H1 (cell line): ENCODE data around the gene DACH2.

Experiments
- ATF3 ChIP-seq: IDR thresholded peaks from 2 replicates; pipeline ENCODE4 v1.6.1; 2011; ENCODE audit warnings: low read depth, mild to moderate bottlenecking, low read length; ENCODE audit not compliant: insufficient read depth
- BACH1 ChIP-seq: IDR thresholded peaks from 2 replicates; pipeline ENCODE4 v1.6.1; 2012; ENCODE audit warnings: low read length, improper control_type of control experiment
- CTCF ChIP-seq, 3 experiments: IDR thresholded peaks; 1 replicate in 2 of 3; 2 replicates in 1 of 3; pipeline versions ENCODE4 v1.5.1 to v1.6.1; 2011; ENCODE audit warnings: low read length in 3 of 3, mild to moderate bottlenecking in 3 of 3, inconsistent platforms in 2 of 3, low read depth in 1 of 3, moderate library complexity in 1 of 3; ENCODE audit not compliant: insufficient read depth in 1 of 3; ENCODE audit errors: control extremely low read depth in 1 of 3
- EP300 ChIP-seq, 2 experiments: IDR thresholded peaks; 1 replicate in 1 of 2; 2 replicates in 1 of 2; pipeline ENCODE4 v1.6.1; 2011 to 2012; ENCODE audit warnings: low read depth in 2 of 2, low read length in 2 of 2, mild to moderate bottlenecking in 2 of 2, borderline replicate concordance in 1 of 2, inconsistent platforms in 1 of 2, moderate library complexity in 1 of 2
- GABPA ChIP-seq: IDR thresholded peaks from 2 replicates; pipeline ENCODE4 v1.6.1; 2011; ENCODE audit warnings: mild to moderate bottlenecking, low read length, moderate library complexity, borderline replicate concordance; ENCODE audit not compliant: insufficient read depth
- MAX ChIP-seq: IDR thresholded peaks from 2 replicates; pipeline ENCODE4 v1.6.1; 2012; ENCODE audit warnings: inconsistent platforms
- POLR2A ChIP-seq, 2 experiments: IDR thresholded peaks; 1 replicate in 1 of 2; 2 replicates in 1 of 2; pipeline ENCODE4 v1.6.1; 2011; ENCODE audit warnings: low read depth in 2 of 2, low read length in 2 of 2, mild to moderate bottlenecking in 2 of 2; ENCODE audit errors: control extremely low read depth in 1 of 2
- POLR2AphosphoS5 ChIP-seq: IDR thresholded peaks from 2 replicates; pipeline ENCODE4 v1.6.1; 2011; ENCODE audit warnings: low read depth, low read length
- POU5F1 ChIP-seq: IDR thresholded peaks from 2 replicates; pipeline ENCODE4 v1.6.1; 2011; ENCODE audit warnings: low read depth, mild to moderate bottlenecking, low read length, moderate library complexity
- RAD21 ChIP-seq, 2 experiments: IDR thresholded peaks in 1 of 2; conservative IDR thresholded peaks in 1 of 2; 2 replicates each; pipeline ENCODE4 v1.6.1; 2011; ENCODE audit warnings: low read depth in 2 of 2, low read length in 2 of 2, improper control_type of control experiment in 1 of 2, inconsistent platforms in 1 of 2, mild to moderate bottlenecking in 1 of 2, moderate library complexity in 1 of 2
- SIX5 ChIP-seq: IDR thresholded peaks from 2 replicates; pipeline ENCODE4 v1.6.1; 2011; ENCODE audit warnings: mild to moderate bottlenecking, low read depth, low read length

- TF ChIP-seq RAD21 (IDR thresholded peaks at IDR 0.05 in 1 of 2, conservative IDR thresholded peaks at IDR 0.05 in 1 of 2; ENCODE audit: low read depth in 2 of 2, low read length in 2 of 2) (no peak), POU5F1 (no peak), CTCF (IDR thresholded peaks at IDR 0.05; ENCODE audit: control extremely low read depth in 1 of 3, insufficient read depth in 1 of 3, low read depth in 1 of 3, low read length in 3 of 3) (no peak), EP300 (IDR thresholded peaks at IDR 0.05; ENCODE audit: borderline replicate concordance in 1 of 2, low read depth in 2 of 2, low read length in 2 of 2) (no peak), MAX (no peak), POLR2AphosphoS5 (no peak), BACH1 (no peak), POLR2A (IDR thresholded peaks at IDR 0.05; ENCODE audit: control extremely low read depth in 1 of 2, low read depth in 2 of 2, low read length in 2 of 2) (no peak), ATF3 (no peak), SIX5 (no peak), GABPA (no peak)
These were observed 431.5 kb downstream of the DACH2 start for GRCh38 chrX:86579777-86580176.
